HG02678 (cell line): ENCODE results near the gene DGKH.
"Not testable (repeated sequence)": the region's sequence is repeated elsewhere in the genome, so short reads cannot be mapped to it uniquely, and the experiment has no call there.

Experiments used
- ATAC-seq: cut with Tn5 transposase; IDR thresholded peaks from one replicate; pipeline ENCODE4 v1.9.1; 2021; ENCODE audit warnings: mild to moderate bottlenecking, moderate library complexity; ENCODE audit not compliant: unreplicated experiment

Gene DGKH

DNA sequence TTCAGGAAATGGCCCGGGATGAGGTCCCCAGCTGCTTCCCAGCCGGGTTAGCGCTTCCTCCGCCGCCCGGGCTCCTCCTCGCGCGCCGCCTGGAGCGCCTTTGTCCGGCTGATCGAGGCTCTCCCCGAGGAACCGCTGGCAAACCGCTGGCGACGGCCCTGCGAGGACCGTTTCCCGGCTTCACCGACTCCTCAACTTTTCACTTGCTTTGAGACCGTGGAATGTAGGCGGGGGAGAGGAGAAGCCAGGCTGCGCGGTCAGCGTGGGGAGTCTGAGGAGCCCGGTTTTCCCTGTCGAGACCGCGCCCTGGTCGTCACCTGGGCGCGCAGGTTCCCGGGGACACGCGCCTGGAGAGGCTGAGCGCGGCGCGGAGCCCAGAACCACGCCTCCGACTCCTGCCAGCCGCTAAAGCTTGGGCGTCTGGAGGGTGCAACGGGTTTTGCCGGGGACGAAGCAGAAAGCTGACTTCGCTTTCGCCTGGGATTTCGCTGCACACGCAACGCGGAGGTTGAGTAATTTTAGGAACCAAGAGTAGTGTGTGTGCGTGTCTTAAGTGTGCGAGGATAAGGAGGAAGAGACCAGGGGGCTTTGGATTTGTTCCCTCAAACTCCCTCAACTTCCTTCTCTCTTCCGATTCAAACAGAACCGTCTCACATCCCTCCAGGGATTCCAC lies 7.3 kb upstream of the DGKH start:
- peak; percentile 21 for ATAC-seq

DNA sequence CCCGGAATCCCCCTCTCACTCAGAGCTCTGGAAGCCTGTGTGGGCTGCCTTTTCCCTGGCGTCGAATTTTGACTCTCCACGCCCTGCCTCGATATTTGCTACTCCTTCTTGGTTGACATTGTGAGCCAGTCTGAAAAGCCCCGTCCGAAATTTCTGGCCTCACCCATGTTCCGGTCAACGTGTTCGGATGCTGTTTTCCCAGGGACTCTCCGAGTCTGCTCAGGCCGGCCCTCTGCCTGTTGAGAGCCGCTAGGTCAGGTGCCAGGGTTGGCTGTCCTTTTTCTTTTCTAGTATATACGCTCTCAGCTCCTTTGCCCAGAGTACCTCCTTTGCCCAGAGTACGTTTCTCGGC lies 6.8 kb upstream of the DGKH start:
- peak; percentile 31 for ATAC-seq

DNA sequence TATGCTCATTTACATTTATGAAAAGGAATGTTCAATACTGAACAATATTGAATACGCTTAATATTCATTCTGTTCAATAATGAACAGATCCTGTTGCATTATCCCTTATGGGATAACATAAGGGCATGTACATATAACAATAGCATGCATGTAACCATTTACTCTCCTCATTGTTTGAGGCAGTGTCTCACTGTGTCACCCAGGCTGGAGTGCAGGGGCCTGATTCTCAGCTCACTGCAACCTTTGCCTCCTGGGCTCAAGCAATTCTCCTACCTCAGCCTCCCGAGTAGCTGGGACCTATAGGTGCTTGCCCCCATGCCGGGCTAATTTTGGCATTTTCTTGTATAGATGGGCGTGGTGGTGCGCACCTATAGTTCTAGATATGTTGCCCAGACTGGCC lies 4.8 kb upstream of the DGKH start:
- ATAC-seq: no peak

DNA sequence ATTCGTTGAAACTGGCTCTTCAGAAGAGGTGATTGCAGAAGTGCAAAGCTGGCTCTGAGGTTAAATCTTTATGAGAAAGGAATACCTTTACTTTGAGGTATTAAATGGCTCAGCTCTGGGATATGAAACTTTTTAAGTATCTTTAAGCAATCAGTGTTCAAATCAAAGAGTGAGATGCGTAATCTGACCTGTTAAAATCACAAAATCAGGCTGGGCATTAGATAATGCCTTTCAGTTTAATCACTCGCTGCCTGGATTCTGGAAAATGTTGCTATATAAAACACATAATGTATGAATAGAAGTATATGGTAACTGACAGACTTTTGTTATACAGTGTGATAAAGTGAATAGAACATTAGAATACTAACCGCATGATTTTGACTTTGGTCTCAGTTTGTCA lies 2.0 kb upstream of the DGKH start:
- no peak for ATAC-seq

DNA sequence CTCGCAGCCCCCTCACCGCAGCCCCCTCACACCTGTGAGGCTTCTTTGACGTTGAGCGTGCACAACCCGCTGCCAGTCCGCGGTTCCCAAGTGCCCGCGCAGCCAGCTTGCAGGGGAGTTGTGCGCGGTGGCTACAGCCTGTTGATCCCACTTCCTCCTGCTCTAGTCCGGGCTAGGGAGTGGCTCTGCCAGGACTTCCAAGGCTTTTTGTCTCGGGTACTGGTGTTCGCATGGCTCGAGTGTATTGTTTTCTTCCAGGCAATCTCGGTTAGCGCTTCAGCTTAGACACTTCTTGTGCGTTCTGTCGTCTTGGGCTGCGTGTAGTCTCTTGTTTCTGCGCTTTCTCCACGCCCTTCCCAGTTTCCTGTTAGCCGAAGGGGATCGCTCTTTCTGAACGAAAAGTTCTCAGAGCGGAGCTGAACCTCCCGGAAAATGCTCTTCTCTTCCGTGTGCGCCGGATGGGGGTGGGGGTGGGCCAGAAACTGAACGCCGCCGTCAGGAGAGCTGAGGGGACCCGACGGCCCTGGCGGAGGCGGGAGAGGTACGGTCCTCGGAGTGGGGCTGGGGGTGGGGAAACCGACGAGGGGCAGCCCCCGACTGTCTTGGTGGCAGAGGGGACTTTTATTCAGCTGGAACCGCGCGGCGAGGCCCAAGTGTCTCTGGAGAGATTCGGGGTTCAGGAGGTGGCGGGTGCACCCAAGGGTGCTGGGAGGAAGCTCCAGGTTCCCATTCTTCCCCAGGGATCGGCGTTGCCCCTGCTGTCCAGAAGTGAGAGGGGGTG lies 697 bp upstream of the DGKH start:
- ATAC-seq: peak; percentile 31

DNA sequence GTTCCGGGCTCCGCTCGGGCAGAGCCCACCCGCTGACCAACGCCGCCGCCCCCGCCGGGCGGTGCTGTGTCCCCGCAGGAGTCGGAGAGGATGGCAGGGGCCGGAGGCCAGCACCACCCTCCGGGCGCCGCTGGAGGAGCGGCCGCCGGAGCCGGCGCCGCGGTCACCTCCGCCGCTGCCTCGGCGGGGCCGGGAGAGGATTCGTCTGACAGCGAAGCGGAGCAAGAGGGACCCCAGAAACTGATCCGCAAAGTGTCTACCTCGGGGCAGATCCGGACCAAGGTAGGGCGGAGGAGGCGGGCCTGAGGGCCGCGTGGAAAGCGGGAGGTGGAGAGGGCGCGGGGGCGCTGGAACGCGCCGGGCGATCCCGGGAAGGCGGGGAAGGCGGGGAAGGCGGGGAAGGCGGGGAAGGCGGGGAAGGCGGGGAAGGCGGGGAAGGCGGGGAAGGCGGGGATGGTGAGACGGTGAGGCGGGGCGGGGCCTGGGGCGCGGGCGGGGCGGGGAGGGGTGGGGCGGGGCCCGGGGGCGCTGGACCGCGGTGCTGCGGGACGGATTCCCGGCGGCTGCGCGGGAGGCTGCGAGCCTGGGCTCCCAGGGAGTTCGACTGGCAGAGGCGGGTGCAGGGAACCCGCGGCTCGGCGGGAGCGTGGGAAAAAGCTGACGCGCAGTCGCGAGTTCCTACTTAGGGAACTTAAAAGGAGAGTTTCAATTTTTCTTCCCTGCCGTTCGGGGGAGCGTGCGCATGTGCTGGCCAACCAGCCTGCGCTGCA lies 421 bp downstream of the DGKH start:
- peak; percentile 47 for ATAC-seq

DNA sequence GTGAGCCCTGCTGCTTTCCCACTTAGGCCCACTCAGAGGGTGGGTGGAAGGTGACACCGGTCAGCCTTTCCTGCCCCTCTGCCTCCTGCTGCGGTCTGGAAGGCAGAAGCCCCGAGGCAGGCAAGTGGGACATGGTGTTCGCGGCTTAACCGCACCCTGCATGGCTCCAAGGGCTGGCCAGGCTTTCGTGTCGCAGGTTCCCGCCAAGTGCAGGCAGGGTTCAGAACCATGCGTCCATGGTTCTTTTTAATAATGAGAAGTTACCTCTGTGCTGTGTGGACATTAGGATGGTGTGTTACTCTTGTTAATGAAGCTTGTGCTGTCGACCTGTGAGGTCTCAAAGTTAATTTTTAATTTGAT lies 986 bp downstream of the DGKH start:
- ATAC-seq: peak; percentile 21

DNA sequence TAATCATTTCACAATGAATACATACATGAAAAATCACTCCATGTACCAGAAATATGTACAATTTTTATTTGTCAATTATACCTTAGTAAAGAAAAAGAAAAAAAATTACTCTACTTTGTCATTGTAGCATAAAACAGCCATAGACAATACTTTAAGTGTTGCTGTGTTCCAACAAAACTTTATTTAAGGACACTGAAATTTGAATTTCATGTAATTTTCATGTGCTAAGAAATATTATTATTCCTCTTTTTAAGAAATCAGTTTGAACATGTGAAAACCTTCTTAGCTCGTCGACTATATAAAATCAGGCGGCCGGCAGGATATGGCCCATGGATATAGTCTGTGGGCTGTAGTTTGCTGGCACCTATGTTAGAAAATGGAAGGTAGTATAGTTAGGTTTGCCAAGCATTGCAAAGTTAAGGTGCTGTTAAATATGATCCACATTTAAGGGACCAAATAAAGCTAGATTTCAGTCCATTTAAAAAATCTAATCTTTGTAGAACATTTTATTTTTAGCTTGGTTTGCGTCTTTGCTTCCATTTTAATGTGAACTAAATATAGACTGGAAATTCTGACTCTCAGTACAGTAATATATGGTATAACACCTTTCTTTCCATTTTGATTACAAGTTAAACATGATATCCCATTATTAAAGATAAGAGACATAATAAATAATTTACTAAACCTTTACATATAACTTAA lies 6.5 kb downstream of the DGKH start:
- ATAC-seq: no peak

DNA sequence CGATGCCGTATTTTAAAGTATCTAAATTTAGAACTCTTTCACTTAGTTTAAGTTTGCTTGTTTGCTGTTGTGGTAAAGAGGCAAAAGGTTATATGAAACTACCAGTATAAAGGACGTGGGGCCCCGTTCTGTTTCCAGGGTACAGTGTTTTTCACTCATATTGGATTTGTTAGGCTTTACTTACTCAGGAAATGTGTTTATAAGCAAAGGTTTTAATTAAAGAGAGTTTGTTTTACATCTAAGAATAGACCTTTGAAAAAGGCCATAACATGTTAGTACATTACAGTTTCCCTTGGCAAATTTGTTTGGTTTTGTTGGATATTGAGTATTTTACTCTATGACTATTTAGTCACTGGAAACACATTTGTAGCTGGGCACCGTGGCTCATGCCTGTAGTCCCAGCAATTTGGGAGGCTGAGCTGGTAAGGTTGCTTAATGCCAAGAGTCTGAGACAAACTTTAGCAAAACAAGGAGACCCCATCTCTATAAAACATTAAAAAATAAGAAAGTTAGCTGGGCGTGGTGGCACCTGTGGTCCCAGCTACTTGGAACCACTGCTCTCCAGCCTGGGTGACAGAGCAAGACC lies 7.1 kb downstream of the DGKH start:
- ATAC-seq: no peak

DNA sequence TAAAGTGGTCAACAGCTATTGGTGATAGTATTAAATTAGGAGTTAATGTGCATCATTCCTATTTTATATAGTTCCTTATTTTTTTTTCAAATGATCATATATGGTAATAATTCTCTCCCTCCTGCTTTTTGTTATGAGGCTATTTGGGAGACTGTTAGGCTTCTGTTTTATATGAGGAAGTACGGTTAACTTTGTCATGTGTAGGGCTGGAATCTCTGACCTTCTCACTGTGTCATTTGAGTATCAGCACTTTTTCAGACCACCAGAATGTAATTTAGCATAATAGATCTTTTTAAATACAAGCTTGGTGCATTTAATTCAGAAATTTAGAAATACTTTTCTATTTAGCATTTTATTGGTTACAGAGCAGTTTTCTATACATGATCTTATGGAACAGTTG lies 7.7 kb downstream of the DGKH start:
- no peak for ATAC-seq

DNA sequence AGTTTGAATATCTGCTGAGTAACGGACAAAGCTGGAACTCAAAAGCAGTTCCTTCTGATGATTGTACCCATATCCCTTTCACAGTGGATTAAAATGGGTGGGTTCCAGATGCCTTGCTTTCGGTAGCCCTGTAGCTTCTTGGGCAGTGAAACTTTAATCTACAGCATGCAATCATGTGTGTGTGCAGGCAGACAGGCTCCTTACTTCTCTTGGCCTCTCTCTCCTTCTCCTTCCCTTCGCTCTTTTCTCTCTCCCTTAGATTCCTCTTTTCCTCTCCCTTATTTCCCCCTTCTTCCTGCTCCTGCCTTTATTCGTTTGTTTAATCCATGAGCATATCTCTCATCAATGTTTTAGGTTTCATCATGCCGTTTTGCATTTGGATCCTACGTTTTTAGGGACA lies 8.1 kb downstream of the DGKH start:
- no peak for ATAC-seq

DNA sequence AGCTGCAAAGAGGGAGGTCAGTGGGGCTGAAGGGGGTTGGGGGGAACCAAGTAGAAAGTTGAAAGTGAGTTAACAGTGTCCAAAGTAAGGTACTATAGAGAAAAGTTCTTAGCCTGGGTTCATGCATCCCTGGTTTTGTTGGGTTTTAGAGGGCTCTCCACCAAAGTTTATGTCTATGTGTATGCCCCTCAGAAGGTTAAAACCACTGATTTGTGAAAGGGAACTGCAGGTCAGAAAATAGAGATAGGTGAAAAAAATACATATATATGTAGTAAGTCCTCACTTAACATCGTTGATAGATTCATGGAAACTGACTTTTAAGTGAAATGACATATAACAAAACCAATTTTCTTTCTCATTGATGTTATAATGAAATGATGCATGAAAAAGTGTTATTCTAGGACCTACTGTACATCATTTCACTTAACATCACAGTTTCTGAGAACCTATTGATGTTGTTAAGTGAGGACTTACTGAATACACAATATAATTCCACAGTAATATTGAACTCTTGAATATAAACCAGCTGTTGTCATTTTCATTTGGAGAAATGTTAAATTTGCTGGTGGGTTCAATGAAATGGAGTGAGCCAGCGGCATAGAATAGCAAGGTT lies 9.6 kb downstream of the DGKH start:
- ATAC-seq: no peak

DNA sequence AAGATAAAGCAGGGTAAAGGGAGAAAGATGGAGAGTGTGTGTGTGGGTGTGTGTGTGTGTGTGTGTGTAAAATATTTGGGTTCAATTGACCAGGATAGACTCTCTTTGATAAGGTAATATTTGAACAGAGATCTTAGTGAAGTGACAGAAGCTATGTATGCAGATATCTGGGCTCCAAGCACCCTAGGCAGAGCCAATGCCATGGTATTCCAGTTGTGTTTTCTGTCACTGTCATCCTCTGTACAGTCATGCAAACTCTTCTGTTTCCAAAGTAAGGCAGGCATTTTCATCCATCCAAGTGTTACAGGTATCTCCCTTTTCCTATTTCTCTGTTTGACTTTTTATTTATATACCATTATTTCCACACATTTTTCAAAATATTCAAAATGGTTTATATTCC lies 13.5 kb downstream of the DGKH start:
- no peak for ATAC-seq

DNA sequence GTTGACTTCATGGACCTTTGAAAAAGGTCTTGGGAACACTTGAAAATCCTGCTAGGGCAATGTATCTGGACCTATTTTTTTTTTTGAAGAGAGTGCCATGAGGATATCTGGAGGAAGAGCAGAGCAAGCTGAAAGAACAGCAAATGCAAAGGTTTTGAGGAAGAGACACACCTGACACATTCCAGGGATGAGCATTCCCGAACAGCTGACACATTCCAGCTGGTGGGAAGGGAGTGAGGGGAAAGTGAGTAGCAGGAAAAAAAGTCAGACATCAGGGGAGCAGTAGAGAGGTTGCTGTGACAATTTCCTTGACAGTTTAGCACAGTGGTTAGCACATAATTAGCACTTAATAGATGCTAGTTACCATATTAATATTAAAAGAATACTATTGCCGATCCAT lies 14.7 kb downstream of the DGKH start:
- ATAC-seq: no peak

DNA sequence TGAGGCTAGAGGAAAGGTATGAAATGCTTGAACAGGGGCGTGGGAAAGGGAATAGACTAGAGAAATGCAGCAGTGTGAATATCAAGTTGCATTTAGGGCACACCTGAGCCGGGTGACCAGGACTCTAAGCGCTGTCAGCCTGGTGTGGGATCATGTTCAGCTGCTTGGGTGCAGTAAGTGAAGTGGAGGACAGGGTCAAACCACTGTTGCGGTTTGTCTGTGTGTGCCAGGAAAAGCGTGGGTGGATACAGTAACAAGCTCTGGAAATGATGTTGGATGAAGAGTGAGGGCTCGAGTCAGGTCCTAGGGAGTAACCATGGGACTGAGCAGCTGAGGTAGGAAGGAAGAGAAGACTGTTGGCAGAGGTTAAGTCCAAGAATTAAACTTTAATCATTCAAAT lies 15.8 kb downstream of the DGKH start:
- no peak for ATAC-seq

DNA sequence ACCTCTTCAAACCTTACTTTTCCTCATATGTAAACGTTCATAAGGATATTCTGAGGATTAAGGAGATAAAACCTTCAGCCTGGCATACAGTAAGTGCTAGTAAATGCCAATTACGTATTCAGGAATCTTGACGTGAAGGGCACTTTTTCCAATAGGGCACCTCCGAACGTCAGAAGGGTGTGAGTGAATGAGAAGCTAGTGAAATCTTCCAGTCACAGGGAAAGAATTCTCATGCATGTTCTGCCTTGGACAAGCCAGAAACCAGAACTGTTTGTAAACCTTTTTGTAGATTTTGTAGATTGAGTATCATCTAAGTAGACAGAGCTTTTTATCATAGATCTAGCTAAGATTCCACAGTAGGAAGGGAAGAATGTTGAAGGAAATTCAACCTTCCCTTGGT lies 16.5 kb downstream of the DGKH start:
- ATAC-seq: no peak

DNA sequence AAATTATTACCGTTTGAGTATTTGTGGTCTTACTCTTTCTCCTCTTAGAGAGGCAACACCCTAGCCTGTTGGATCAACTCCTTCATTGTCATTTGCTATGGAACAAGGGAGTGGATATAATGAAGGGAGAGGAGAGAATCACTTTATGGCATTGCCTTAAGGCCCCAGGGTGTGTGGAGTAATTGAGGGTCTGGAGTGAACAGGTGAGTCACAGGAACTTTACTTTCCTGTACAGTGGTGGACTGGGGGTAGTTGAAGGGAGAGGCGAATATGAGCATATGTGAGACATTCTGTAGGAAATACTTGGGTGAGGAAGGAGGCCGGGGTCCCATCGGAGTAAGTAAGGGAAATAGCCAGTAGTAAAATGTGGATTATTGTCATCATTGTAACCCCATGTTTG lies 17.0 kb downstream of the DGKH start:
- ATAC-seq: no peak

DNA sequence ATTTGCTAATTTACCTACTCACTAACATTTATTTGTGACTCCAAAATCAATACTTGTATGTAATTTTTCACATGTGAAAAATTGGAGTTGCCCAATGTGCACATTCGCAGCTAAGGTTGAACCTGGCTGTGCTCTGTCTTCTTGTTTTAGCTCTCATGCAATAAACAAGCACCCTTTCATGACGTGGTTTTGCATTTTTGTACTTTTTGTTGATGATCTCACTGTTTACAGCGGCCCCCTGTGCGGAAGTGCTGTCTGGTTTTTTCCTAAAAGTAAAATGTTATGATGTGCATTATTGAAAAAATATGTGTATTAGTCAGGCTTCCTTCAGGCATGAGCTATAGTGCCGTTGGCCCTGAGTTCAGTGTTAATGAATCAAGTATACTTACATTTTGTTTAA lies 18.1 kb downstream of the DGKH start:
- no peak for ATAC-seq

DNA sequence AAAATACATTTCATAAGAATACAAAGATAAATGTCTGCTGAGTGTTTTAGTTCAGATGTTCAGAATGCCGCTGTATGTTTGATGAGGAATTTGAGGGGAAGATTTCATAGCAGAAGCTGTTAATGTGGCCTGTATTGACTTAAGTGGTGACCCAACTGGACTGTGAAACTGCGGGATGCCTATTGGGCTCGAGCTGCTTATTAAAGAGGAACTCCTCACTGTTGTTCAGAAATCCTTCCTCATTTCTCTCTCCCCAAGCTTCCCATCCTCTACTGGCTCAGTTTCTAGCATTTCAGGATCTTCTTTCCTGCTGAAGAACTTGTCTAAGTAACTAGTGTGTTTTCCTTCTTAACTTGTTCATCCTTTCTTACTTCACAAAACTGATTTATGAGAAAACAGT lies 20.4 kb downstream of the DGKH start:
- no peak for ATAC-seq

DNA sequence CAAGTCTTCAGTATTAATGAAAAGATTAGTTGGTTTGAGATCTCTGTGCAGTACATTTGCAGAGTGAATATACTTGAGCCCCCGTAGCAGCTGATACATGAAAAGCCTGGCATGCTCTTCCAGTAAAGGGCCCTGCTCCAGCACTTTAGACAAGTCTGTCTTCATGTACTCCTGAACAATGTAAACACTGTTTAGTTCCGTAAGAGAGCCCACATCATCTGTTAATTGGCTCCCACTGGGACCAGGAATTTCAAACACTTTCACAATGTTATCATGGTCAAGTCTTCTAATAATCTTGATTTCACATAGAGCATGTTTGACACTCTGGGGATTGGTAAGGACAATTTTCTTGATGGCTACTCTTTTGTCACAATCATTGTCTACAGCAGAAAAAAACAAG lies 22.2 kb downstream of the DGKH start:
- ATAC-seq: not testable (repeated sequence)

DNA sequence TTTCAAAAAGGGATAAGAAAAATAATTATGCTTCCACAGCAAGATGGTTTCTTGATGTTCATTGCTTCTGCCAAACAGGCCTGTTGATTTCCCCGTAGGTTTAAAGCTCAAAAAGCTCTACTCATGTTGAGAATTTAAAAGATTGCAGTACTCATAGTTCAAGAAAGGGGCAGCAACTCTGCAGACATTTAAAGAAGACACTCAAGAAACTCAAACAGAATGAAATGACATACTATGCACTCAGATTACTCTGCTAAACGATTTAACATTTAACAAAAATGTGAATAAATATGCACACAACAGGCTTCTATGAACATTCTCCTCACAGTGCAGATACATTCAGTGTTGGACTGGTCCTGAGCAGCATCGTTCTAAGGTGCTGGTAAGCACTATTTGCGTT lies 22.7 kb downstream of the DGKH start:
- ATAC-seq: not testable (repeated sequence)
